HG03139 (cell line): ENCODE results near the gene WDR43.

Source experiments
- ATAC-seq: cut with Tn5 transposase; IDR thresholded peaks from one replicate; pipeline ENCODE4 v1.9.1; 2021; ENCODE audit not compliant: unreplicated experiment

The WDR43 gene

GRCh38 chr2:28909655-28910353 lies 15.3 kb downstream of the WDR43 start:
- ATAC-seq = no peak

- ATAC-seq = no peak
Observed at GRCh38 chr2:28915939-28916338, 21.5 kb downstream of the WDR43 start.

- no peak for ATAC-seq
Observed at GRCh38 chr2:28926847-28927246, 32.4 kb downstream of the WDR43 start.

- ATAC-seq = no peak
Observed at GRCh38 chr2:28927469-28927868, 33.0 kb downstream of the WDR43 start.

DNA sequence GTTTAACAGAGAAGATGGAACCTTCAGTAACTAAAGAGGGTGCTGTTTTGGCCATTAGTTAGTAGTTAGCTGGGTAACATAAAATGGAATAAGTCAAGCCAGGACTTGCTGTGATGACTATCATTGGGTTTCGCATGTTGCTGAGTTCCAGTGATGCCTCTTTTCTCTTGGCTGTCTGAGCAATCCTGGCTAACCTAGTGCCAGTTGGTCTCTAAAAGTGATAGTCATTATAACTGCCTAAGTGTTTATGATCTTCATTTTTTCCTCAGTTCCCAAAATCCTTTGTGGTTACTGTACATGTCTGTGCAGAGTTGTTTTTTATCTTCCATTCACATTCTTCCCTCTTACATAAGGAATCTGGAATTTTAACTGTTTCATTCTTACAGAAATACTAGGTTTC lies 33.4 kb downstream of the WDR43 start:
- ATAC-seq = no peak

GRCh38 chr2:28929581-28929980 lies 35.1 kb downstream of the WDR43 start:
- no peak for ATAC-seq

DNA sequence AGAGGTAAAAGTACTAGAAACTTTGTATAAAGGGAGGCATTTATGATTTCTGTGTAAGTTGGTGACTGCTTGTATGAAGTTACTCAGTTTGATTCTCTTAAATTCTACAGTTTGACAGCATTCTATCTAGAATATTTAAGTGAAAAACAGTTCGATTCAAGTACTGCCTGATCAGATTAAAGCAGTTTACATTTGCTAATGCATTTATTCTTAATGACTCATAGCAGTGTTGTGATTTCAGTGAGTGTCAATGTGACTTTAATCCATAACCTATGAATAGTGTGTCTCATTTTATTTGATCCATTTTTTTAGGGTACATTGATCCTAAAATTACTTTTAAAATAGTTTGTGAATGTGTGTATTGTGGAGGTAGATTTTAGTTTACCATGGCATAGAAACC lies 35.7 kb downstream of the WDR43 start:
- ATAC-seq = no peak

- no peak for ATAC-seq
Observed at GRCh38 chr2:28934769-28935168, 40.3 kb downstream of the WDR43 start.

- ATAC-seq = no peak
Observed at GRCh38 chr2:28941008-28941407, 46.5 kb downstream of the WDR43 start.

- no peak for ATAC-seq
Observed at GRCh38 chr2:28944535-28945248, 50.2 kb downstream of the WDR43 start.

DNA sequence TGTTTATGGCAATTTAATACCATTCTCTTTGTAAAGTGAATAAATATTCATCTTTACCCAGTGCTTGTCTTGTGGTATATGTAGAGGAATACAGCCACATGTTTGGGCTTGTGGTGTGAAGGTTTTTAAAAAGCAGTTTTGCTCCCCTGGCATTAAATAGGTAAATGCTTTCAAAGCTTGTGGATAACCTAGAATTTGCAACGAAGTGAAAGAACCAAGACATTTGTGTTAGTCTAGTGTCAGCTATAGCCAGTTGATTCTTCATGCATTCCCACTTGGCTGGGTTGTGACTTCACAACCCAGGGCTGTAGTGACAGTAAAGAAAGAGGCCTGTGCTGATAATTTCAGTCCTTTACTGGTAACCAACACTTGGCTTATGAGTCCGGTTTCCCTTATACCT lies 53.7 kb downstream of the WDR43 start:
- ATAC-seq = no peak

GRCh38 chr2:28949190-28949589 lies 54.7 kb downstream of the WDR43 start:
- no peak for ATAC-seq

DNA sequence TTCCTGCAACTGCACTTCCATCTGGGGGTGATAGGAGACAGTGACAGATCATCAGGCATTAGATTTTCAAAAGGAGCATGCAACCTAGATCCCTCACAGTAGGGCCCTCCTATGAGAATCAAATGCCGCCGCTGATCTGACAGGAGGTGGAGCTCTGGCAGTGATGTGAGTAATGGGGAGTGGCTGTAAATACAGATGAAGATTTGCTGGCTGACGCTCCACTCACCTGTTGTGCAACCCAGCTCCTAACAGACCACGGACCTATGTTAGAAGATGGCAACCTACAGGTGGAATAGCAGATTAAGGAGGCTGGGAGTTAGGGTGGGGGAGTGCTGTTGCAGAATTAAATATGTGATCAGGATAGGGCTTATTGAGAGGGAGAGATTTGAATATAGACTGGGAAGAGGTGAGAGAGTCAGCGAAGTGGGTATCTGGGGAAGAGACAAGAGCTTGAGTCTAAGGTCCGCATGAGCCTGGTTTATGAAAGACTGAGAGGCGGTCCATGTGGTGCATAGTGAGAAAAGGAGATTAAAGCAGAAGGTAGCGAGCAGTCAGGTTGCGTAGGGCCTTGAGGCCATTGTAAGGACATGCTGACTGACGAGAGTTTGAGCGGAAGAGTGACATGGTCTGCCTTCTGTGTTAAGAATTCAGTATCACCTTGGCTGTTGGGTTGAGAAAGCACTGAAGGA lies 55.3 kb downstream of the WDR43 start:
- no peak for ATAC-seq

- no peak for ATAC-seq
Observed at GRCh38 chr2:28950941-28951630, 56.6 kb downstream of the WDR43 start.

DNA sequence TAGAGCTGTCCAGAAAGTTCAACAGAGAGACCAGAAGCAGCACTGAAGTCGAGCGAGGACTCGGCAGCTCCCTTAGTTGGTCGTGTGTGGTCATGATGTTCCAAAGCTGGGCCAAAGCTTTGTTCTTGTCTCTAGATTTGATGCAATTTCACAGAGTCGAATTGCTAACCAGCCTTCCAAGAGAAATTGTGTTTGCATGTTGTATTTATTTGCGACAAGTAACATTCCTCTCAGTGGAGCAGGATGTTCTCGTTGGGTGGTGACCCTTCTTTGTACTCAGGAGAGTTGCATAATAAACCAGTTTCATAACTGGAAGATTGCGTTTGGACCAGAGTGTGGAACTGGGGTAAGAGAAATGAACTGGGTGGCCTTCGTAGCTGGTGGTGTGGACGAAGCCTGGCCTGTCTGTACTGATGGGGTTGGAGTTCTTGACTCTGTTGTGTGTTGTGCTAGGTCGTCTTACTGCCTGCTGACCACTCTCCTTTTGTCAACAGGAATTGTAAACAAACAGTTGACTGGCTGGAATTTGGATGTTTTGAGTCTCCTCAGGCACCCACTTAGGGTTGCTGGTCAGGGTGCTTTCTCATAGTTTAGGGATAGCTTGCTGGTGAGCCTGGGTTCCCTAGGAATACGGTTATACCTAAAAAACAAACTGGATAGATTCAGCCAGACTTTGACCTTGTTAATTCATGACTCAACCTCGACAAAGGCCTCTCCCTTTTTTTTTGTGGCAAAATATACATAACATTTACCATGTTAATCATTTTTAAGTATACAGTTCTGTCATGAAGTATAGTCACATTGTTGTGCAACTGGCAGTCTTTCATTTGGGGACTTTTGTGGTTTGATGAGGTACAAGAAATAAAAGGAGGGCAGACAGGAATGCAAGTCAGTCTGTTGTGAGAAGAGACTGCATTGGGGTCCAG lies 57.7 kb downstream of the WDR43 start:
- no peak for ATAC-seq

DNA sequence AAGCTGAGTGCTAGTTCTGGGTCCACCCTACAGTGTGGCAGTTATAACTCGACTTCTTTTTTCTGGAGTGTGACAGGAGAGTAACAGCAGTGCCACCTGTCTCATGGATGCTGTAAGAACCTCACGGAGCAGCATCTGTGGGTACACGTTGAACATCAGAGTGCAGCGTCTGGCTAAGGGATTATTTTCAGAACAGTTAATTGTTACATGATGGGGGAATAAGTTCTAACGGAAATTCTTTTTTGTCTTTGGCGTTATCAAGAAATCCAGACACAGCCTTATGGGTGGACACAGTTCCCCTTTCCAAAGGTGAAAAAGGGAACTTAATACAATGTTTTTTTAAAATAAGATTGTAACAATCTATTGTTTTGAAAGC lies 58.4 kb downstream of the WDR43 start:
- no peak for ATAC-seq

- no peak for ATAC-seq
Observed at GRCh38 chr2:28955467-28955866, 61.0 kb downstream of the WDR43 start.

- no peak for ATAC-seq
Observed at GRCh38 chr2:28956415-28956826, 62.0 kb downstream of the WDR43 start.

DNA sequence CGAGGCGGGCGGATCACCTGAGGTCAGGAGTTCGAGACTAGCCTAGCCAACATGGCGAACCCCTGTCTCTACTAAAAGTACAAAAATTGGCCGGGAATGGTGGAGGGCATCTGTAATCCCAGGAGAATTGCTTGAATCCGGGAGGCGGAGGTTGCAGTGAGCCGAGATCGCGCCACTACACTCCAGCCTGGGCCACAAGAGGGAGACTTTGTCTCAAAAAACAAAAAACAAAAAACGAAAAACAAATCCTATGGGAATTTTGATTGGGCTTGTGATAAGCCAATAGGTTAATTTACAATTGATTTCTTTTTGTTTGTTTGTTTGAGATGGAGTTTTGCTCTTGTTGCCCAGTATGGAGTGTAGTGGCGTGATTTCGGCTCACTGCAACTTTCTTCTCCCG lies 62.4 kb downstream of the WDR43 start:
- no peak for ATAC-seq

- no peak for ATAC-seq
Observed at GRCh38 chr2:28958689-28959088, 64.2 kb downstream of the WDR43 start.

DNA sequence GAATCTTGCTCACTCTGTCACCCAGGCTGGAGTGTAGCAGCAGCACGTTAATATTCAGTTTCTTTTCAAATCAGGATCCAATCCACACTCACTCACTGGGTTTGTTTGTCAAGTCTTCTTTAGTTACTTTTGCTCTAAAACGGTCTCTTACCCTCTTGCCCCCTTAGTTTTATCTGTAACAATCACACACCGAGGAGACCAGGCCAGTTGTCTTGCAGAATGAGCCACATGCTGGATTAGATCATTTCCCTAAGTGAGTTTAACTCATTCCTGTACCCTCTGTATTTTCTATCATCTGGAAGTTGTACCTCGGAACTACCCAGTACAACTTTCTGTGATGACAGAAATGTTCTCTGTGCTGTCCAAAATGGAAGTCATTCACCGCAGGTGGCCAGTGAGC lies 65.9 kb downstream of the WDR43 start:
- ATAC-seq = no peak
